Mesenchymal stem cell (in vitro differentiated cells and primary cell): ENCODE data around the gene PANK4.

Experiments
- DNase-seq: peaks from one replicate; pipeline ENCODE4 v3.0.0-alpha.2; 2013
- H2AFZ ChIP-seq: one replicate; pipeline ENCODE4 v1.6.1; 2013; ENCODE audit warnings: low read depth, mild to moderate bottlenecking, control low read depth, inconsistent platforms, low read length, moderate library complexity
- H2AK5ac ChIP-seq: 2 replicates; pipeline ENCODE4 v1.6.1; 2013; ENCODE audit warnings: low read length, moderate library complexity, mild to moderate bottlenecking, inconsistent platforms; ENCODE audit not compliant: severe bottlenecking
- H2BK120ac ChIP-seq: one replicate; pipeline ENCODE4 v1.6.1; 2013; ENCODE audit warnings: low read depth, mild to moderate bottlenecking, inconsistent platforms, low read length, moderate library complexity
- H2BK12ac ChIP-seq, 2 experiments: one replicate each; pipeline ENCODE4 v1.6.1; 2013; ENCODE audit warnings: inconsistent platforms in 2 of 2, low read length in 2 of 2, mild to moderate bottlenecking in 2 of 2, moderate library complexity in 2 of 2, control low read depth in 1 of 2
- H2BK15ac ChIP-seq: one replicate; pipeline ENCODE4 v1.6.1; 2013; ENCODE audit warnings: mild to moderate bottlenecking, low read depth, inconsistent platforms; ENCODE audit not compliant: poor library complexity, severe bottlenecking
- H2BK5ac ChIP-seq: 2 replicates; pipeline ENCODE4 v1.6.1; 2013; ENCODE audit warnings: low read depth, mild to moderate bottlenecking, low read length, control low read depth, inconsistent platforms; ENCODE audit not compliant: poor library complexity, severe bottlenecking
- H3K14ac ChIP-seq, 2 experiments: one replicate each; pipeline ENCODE4 v1.6.1; 2013; ENCODE audit warnings: inconsistent platforms in 2 of 2, low read length in 2 of 2, control low read depth in 1 of 2, mild to moderate bottlenecking in 1 of 2, moderate library complexity in 1 of 2
- H3K18ac ChIP-seq, 2 experiments: one replicate each; pipeline ENCODE4 v1.6.1; 2013; ENCODE audit warnings: inconsistent platforms in 2 of 2, low read length in 2 of 2, control low read depth in 1 of 2, low read depth in 1 of 2, mild to moderate bottlenecking in 1 of 2
- H3K23ac ChIP-seq, 2 experiments: one replicate each; pipeline ENCODE4 v1.6.1; 2013; ENCODE audit warnings: inconsistent platforms in 2 of 2, low read length in 2 of 2, mild to moderate bottlenecking in 2 of 2, moderate library complexity in 2 of 2, control low read depth in 1 of 2
- H3K27ac ChIP-seq: 2 replicates; pipeline ENCODE4 v1.5.1; 2013; ENCODE audit warnings: mild to moderate bottlenecking, moderate library complexity, low read length, control low read depth, inconsistent platforms; ENCODE audit not compliant: poor library complexity, severe bottlenecking
- H3K27me3 ChIP-seq, 2 experiments: 2 replicates each; pipeline versions ENCODE4 v1.6.1 to v1.7.0; 2013; ENCODE audit warnings: low read length in 2 of 2, mild to moderate bottlenecking in 2 of 2, moderate library complexity in 2 of 2, control low read depth in 1 of 2, inconsistent platforms in 1 of 2; ENCODE audit not compliant: control insufficient read depth in 1 of 2, insufficient read depth in 1 of 2
- H3K36me3 ChIP-seq, 2 experiments: 2 replicates each; pipeline versions ENCODE4 v1.6.1 to v1.7.0; 2013; ENCODE audit warnings: low read length in 2 of 2, control low read depth in 1 of 2, inconsistent platforms in 1 of 2, low read depth in 1 of 2, mild to moderate bottlenecking in 1 of 2; ENCODE audit not compliant: insufficient read depth in 2 of 2, control insufficient read depth in 1 of 2
- H3K4ac ChIP-seq, 2 experiments: one replicate each; pipeline ENCODE4 v1.6.1; 2013; ENCODE audit warnings: inconsistent platforms in 2 of 2, low read length in 2 of 2, mild to moderate bottlenecking in 2 of 2, moderate library complexity in 2 of 2, control low read depth in 1 of 2, low read depth in 1 of 2
- H3K4me1 ChIP-seq: 2 replicates; pipeline ENCODE4 v1.6.1; 2013; ENCODE audit warnings: low read depth, low read length, control low read depth; ENCODE audit not compliant: control insufficient read depth, insufficient read depth
- H3K4me2 ChIP-seq: 2 replicates; pipeline ENCODE4 v1.6.1; 2013; ENCODE audit warnings: low read length, mild to moderate bottlenecking, inconsistent platforms; ENCODE audit not compliant: poor library complexity, severe bottlenecking
- H3K4me3 ChIP-seq, 2 experiments: 2 replicates each; pipeline versions ENCODE4 v1.5.1 to v1.7.0; 2013; ENCODE audit warnings: low read length in 2 of 2, mild to moderate bottlenecking in 2 of 2, control low read depth in 1 of 2, low read depth in 1 of 2; ENCODE audit not compliant: insufficient read depth in 1 of 2
- H3K79me1 ChIP-seq: replicated peaks from 2 replicates; pipeline ENCODE4 v1.6.1; 2013; ENCODE audit warnings: mild to moderate bottlenecking, control low read depth, low read length, inconsistent platforms; ENCODE audit not compliant: poor library complexity, severe bottlenecking
- H3K9ac ChIP-seq: 2 replicates; pipeline ENCODE4 v1.7.0; 2013; ENCODE audit warnings: mild to moderate bottlenecking, low read length, moderate library complexity
- H3K9me3 ChIP-seq: 2 replicates; pipeline ENCODE4 v1.7.0; 2013; ENCODE audit warnings: mild to moderate bottlenecking, low read length; ENCODE audit not compliant: control insufficient read depth
- H4K8ac ChIP-seq: one replicate; pipeline ENCODE4 v1.6.1; 2013; ENCODE audit warnings: inconsistent platforms, mild to moderate bottlenecking, low read length, moderate library complexity
- H4K91ac ChIP-seq: one replicate; pipeline ENCODE4 v1.6.1; 2013; ENCODE audit warnings: mild to moderate bottlenecking, low read length, inconsistent platforms
- WGBS: methylation state at CpG from one replicate; pipeline ENCODE4 v1.1.7; 2013; ENCODE audit warnings: mixed read lengths; 5-methylcytosine and 5-hydroxymethylcytosine counted together

Gene PANK4

DNA sequence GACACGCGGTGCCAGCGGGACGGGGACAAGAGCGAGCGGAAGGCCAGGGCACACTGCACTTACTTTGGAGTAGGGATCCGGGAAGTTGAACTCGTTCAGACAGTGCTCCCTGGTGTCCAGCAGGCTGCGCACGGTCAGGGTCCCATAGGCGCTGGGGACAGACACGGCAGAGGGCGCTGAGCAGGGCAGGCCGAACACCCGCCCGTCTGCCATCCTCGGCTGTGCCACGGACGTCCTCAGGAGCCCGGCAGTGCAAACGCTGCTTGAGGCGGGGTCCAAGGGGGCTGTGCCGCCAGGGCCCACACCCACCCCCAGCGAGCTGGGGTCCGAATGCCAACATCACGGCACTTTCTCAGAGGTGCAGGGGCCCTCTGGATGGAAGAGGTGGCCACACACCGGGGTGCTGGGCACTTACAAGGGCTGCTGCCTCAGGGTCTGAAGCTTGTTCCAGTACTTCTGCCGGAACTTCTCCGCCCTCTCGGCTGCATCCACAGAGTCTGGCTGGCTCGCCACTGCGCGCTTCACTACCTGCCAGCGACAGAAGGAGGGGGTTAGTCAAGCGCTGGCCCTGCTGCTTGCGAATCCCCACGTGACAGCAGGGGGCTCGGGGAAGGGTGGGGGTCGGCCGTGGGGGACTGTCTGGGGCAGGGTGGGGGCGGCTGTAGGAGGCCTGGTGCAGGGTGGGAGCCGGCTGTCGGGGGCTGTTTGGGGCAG, 12.3 kb downstream of the PANK4 start:
- no peak overlapping the region for H2BK12ac ChIP-seq
- H3K79me1 ChIP-seq: peaks cover 42% of the 10 kb centered on the region
- H3K27ac ChIP-seq: no peak overlapping the region
- H3K9me3 ChIP-seq: no peaks in the 10 kb centered on the region
- H3K36me3 ChIP-seq: peaks cover 86 to 100% of the 10 kb centered on the region in 2 experiments
- no peak overlapping the region for H3K4ac ChIP-seq
- no peak overlapping the region for H2BK15ac ChIP-seq
- no peak for DNase-seq
- H3K23ac ChIP-seq: no peak overlapping the region
- no peak overlapping the region for H3K9ac ChIP-seq
- no peak overlapping the region for H4K91ac ChIP-seq
- no peak overlapping the region for H3K4me2 ChIP-seq
- H3K18ac ChIP-seq: no peak overlapping the region
- no peak overlapping the region for H3K4me3 ChIP-seq
- peaks cover 1% of the 10 kb centered on the region for H3K4me1 ChIP-seq
- 96% methylated on average over 41 of the region's 43 CpGs for WGBS
- no peak overlapping the region for H2BK120ac ChIP-seq
- no peak overlapping the region for H3K14ac ChIP-seq
- H2BK5ac ChIP-seq: no peak overlapping the region
- H2AFZ ChIP-seq: no peak overlapping the region
- no peak overlapping the region for H2AK5ac ChIP-seq
- no peaks in the 10 kb centered on the region for H3K27me3 ChIP-seq
- no peak overlapping the region for H4K8ac ChIP-seq

- Histone ChIP-seq H4K8ac (no peak overlapping the region), H3K4me3 (no peak overlapping the region), H3K9me3 (no peaks in the 10 kb centered on the region), H2BK15ac (no peak overlapping the region), H3K27me3 (no peaks in the 10 kb centered on the region), H2AK5ac (no peak overlapping the region), H3K4me2 (no peak overlapping the region), H2BK120ac (no peak overlapping the region), H4K91ac (no peak overlapping the region), H2BK12ac (no peak overlapping the region), H3K14ac (no peak overlapping the region), H3K23ac (no peak overlapping the region), H3K27ac (no peak overlapping the region), H3K36me3 (peaks cover 77 to 100% of the 10 kb centered on the region in 2 experiments), H3K4ac (no peak overlapping the region), H3K4me1 (peaks cover 1% of the 10 kb centered on the region), H3K18ac (no peak overlapping the region), H2BK5ac (no peak overlapping the region), H3K9ac (no peak overlapping the region), H2AFZ (no peak overlapping the region), H3K79me1 (peaks cover 40% of the 10 kb centered on the region)
- 95% methylated on average over 31 of the region's 31 CpGs for WGBS
- DNase-seq: no peak
Measured at GRCh38 chr1:2512862-2513421, 13.5 kb downstream of the PANK4 start.

DNA sequence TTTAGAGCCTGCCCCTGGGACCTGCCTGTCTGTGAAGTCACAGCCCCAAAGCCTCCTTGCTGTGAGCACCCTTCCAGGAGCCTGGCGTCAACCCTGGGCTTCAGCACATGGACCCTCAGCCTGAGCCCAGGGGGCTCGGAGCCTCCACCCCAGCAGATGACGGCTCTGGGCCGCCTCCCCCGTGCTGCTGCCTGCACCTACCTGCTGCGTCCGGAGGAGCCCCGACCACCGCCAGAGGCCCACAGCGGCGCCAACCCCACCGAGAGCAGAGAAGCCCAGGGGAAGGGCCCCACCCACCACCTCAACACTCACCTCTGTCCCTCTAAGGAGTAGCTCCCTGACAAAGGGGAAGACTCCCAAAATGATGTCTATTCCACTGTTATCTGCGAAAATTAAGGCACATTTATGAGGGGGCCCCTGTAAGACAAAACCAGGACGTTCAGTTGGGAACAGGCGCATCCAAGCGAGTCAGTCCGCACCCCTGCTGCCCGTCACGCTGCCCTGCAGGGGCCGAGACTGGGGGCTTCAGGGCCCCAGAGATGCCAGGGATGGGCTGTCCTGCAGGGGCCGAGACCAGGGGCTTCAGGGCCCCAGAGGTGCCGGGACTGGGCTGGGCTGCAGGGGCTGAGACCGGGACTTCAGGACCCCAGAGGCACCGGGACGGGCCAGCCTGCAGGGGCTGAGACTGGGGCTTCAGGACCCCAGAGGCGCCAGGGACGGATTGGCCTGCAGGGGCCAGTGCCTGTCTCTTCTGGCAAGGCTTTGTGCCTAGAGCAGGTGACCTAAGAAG, 15.8 kb downstream of the PANK4 start:
- no peak overlapping the region for H3K18ac ChIP-seq
- no peak overlapping the region for H3K9ac ChIP-seq
- peaks cover 7% of the 10 kb centered on the region for H3K4me1 ChIP-seq
- 95% methylated on average over 27 of the region's 27 CpGs for WGBS
- no peak overlapping the region for H4K91ac ChIP-seq
- H3K27me3 ChIP-seq: peaks cover 0 to 6% of the 10 kb centered on the region in 2 experiments
- H2BK12ac ChIP-seq: no peak overlapping the region
- peaks cover 57 to 92% of the 10 kb centered on the region in 2 experiments for H3K36me3 ChIP-seq
- no peak overlapping the region for H4K8ac ChIP-seq
- no peak overlapping the region for H3K14ac ChIP-seq
- H3K27ac ChIP-seq: no peak overlapping the region
- no peaks in the 10 kb centered on the region for H3K9me3 ChIP-seq
- H3K4me3 ChIP-seq: no peak overlapping the region
- peaks cover 20% of the 10 kb centered on the region for H3K79me1 ChIP-seq
- H3K23ac ChIP-seq: no peak overlapping the region
- H3K4me2 ChIP-seq: no peak overlapping the region
- H2BK15ac ChIP-seq: no peak overlapping the region
- H2BK120ac ChIP-seq: no peak overlapping the region
- no peak overlapping the region for H2BK5ac ChIP-seq
- H2AK5ac ChIP-seq: no peak overlapping the region
- no peak overlapping the region for H3K4ac ChIP-seq
- no peak for DNase-seq
- H2AFZ ChIP-seq: no peak overlapping the region

GRCh38 chr1:2509589-2509988, 16.8 kb downstream of the PANK4 start:
- no peak overlapping the region for H2AK5ac ChIP-seq
- H4K8ac ChIP-seq: no peak overlapping the region
- peaks cover 0 to 15% of the 10 kb centered on the region in 2 experiments for H3K27me3 ChIP-seq
- H3K9me3 ChIP-seq: no peaks in the 10 kb centered on the region
- no peak overlapping the region for H2BK5ac ChIP-seq
- 91% methylated on average over 11 of the region's 11 CpGs for WGBS
- no peak overlapping the region for H3K9ac ChIP-seq
- no peak overlapping the region for H3K4me2 ChIP-seq
- H3K79me1 ChIP-seq: peaks cover 12% of the 10 kb centered on the region
- H3K14ac ChIP-seq: no peak overlapping the region
- peaks cover 11% of the 10 kb centered on the region for H3K4me1 ChIP-seq
- no peak overlapping the region for H3K4me3 ChIP-seq
- no peak overlapping the region for H3K18ac ChIP-seq
- H2BK12ac ChIP-seq: no peak overlapping the region
- H4K91ac ChIP-seq: no peak overlapping the region
- no peak overlapping the region for H2BK120ac ChIP-seq
- no peak overlapping the region for H2AFZ ChIP-seq
- H3K27ac ChIP-seq: no peak overlapping the region
- H2BK15ac ChIP-seq: no peak overlapping the region
- H3K23ac ChIP-seq: no peak overlapping the region
- H3K4ac ChIP-seq: no peak overlapping the region
- peaks cover 49 to 90% of the 10 kb centered on the region in 2 experiments for H3K36me3 ChIP-seq
- DNase-seq: no peak
